GM12801 (cell line): Measurements from ENCODE around the gene IL16.

Source experiments
- CTCF ChIP-seq: IDR thresholded peaks from one replicate; pipeline ENCODE4 v1.5.1; 2011; ENCODE audit warnings: control low read depth; ENCODE audit not compliant: insufficient read length; ENCODE audit errors: extremely low read depth

The IL16 gene

DNA sequence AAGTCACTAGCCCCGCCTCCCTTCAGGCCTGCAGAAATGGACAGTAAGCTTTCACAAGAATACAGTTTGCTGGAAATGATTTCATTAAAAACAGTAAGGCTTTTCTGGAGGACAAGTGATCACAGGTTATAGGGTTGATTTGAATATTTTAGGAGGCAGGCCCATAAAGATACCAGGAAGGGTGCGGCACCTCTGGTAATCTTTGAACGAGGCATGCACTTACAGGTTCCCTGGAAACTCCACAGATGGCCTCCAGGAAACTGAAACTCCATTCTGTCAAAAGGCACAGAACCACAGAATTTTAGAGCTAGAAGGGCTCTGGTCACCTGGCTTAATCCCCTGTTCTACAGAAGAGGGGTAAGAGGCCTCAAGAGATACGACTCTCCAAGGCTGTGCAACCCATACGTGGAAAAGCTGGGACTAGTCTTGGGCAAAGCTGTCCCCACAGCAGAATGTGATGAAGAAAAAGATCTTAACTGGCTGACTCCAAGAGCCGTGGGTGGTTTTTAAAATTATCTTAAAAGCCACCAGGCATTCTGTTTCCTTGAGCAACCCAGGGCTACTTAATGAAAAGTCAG is 126.1 kb downstream of the IL16 start:
- TF ChIP-seq CTCF: no peak

DNA sequence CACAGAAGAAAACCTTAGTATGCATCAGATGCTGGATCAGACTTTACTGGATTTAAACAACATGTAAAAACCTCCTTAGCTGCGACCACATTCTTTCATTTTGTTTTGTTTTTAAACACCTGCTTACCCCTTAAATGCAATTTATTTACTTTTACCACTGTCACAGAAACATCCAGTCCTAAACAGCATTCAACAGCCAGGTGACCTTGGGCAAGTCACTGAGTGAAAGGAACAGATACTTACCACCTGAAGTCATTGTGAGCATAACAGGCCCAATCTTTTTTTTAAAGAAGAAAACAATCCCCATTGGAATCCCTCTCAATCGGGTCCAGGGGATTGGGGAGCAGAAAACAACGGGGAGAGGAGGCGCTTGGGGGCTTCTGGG is 126.9 kb downstream of the IL16 start:
- no peak for TF ChIP-seq CTCF

GRCh38 chr15:81323944-81324881 is 127.5 kb downstream of the IL16 start, which contains the start of gene STARD5:
Gene STARD5, minus strand, starts transcription at chr15:81324141. Its CDS starts 42 bp downstream, at chr15:81324099.
- TF ChIP-seq CTCF: no peak

GRCh38 chr15:81326466-81327212 is 130.0 kb downstream of the IL16 start:
- TF ChIP-seq CTCF: no peak

- TF ChIP-seq CTCF: no peak
Measured at GRCh38 chr15:81327516-81327915, 130.8 kb downstream of the IL16 start.

DNA sequence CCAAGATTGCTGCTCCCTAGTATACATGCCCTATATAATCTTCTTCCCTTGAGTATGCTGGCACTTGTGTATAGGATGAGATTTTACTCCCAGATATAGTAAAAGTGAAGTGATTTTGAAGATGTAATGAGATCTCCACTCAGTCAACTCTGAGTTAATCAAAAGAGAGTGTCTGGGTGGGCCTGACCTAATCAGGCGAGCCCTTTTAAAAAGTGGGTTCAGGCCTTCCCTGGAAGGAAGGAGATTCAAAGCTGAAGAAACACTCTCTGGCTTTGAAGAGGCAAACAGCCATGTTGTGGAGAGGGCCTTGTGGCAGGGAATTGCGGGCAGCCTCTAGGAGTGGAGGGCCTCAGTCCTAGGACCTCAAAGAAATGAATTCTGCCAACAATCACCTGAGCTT is 132.8 kb downstream of the IL16 start:
- no peak for TF ChIP-seq CTCF
